ENCODE results near the gene CA6.
"Not testable (repeated sequence)": the region's sequence is repeated elsewhere in the genome, so short reads cannot be mapped to it uniquely, and the experiment has no call there.

The CA6 gene
- total RNA-seq: 0 to 0.07 reads per million in 2 donors

- no peak for DNase-seq
Observed at GRCh38 chr1:8945568-8945967, at the start of gene CA6. Gene CA6, plus strand, starts transcription at chr1:8945868. Its CDS starts 19 bp downstream, at chr1:8945887.

GRCh38 chr1:8896775-8897174 is 48.9 kb upstream of the CA6 start:
- DNase-seq: not testable (repeated sequence)

GRCh38 chr1:8897505-8897904 is 48.2 kb upstream of the CA6 start:
- DNase-seq: not testable (repeated sequence)

GRCh38 chr1:8898418-8898817 is 47.2 kb upstream of the CA6 start:
- DNase-seq: not testable (repeated sequence)

- DNase-seq: no peak
Observed at GRCh38 chr1:8899046-8899445, 46.6 kb upstream of the CA6 start.

- peak in 1 of 5 experiments; percentile 28 for DNase-seq
Observed at GRCh38 chr1:8900684-8901083, 45.0 kb upstream of the CA6 start.

- DNase-seq: no peak
Observed at GRCh38 chr1:8902765-8903164, 42.9 kb upstream of the CA6 start.

GRCh38 chr1:8903410-8903809 is 42.3 kb upstream of the CA6 start:
- peak in 1 of 5 experiments; percentile 26 for DNase-seq

GRCh38 chr1:8903908-8904650 is 41.6 kb upstream of the CA6 start:
- no peak for DNase-seq

GRCh38 chr1:8905582-8906191 is 40.0 kb upstream of the CA6 start:
- no peak for DNase-seq

GRCh38 chr1:8908388-8909151 is 37.1 kb upstream of the CA6 start:
- no peak for DNase-seq

GRCh38 chr1:8910331-8910730 is 35.3 kb upstream of the CA6 start:
- no peak for DNase-seq

- DNase-seq: no peak
Observed at GRCh38 chr1:8910914-8911313, 34.8 kb upstream of the CA6 start.

- no peak for DNase-seq
Observed at GRCh38 chr1:8911416-8912309, 34.0 kb upstream of the CA6 start.

GRCh38 chr1:8913457-8913856 is 32.2 kb upstream of the CA6 start:
- DNase-seq: no peak

GRCh38 chr1:8914466-8914865 is 31.2 kb upstream of the CA6 start:
- DNase-seq: no peak

- DNase-seq: no peak
Observed at GRCh38 chr1:8915446-8915845, 30.2 kb upstream of the CA6 start.

GRCh38 chr1:8917536-8917935 is 28.1 kb upstream of the CA6 start:
- not testable (repeated sequence) for DNase-seq

GRCh38 chr1:8922962-8923361 is 22.7 kb upstream of the CA6 start:
- DNase-seq: no peak

GRCh38 chr1:8925406-8925805 is 20.3 kb upstream of the CA6 start:
- DNase-seq: no peak

GRCh38 chr1:8925960-8926359 is 19.7 kb upstream of the CA6 start:
- DNase-seq: no peak
